ES-I3 (cell line): Measurements from ENCODE around the gene DCTD.

Source experiments
- H3K36me3 ChIP-seq: 2 replicates; pipeline ENCODE4 v1.6.1; 2013; ENCODE audit warnings: mild to moderate bottlenecking, low read length, control low read depth, moderate library complexity; ENCODE audit not compliant: insufficient read depth
- H3K4me1 ChIP-seq: 2 replicates; pipeline ENCODE4 v1.6.1; 2013; ENCODE audit warnings: mild to moderate bottlenecking, control low read depth, low read length; ENCODE audit not compliant: insufficient read depth
- H3K9ac ChIP-seq: 2 replicates; pipeline ENCODE4 v1.6.1; 2013; ENCODE audit warnings: low read depth, mild to moderate bottlenecking, low read length, moderate library complexity
- H3K9me3 ChIP-seq: 2 replicates; pipeline ENCODE4 v1.6.1; 2013; ENCODE audit warnings: mild to moderate bottlenecking, low read length, moderate library complexity; ENCODE audit not compliant: control insufficient read depth, insufficient read depth

Gene DCTD

DNA sequence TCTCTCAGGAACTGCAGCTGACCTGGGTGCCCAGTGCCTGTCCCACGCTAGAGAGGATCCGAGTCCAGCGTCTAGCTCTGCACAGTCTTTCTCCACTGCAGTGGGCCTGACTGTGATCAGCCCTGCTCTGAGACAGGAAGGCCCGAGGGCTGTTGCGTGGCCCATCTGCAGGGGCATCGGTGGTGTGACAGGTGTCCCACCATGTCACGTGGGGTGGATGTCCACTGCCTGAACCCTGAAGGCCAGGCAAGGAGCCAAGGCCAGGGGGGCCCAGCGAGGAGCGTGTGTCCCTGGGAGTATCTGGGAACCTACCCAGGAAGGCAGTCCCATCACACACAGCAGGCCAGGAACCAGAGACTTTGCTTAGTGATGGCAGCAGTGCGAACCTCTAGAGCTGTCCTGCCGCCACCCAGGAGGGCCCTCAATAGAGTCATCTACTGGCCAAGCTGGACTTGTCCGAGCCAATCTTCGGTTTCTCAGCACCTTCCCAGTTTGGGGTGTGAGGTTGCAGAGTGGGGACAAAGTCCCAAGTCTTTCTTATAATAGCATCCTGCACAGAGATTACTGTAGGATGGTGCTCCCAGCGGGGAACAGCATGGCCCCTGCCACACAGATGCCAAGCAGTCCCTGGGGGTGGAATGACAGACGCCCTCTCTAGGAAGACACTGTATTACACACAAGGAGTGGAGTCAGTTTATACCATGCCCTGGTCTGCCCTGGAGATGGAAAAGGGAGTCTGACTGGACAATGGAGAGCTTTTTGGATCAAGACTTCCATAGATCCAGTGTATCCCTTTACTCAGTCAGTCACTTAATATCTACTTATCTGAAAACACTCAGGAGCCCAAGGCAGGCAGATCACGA is 38.3 kb downstream of the DCTD start:
- no peaks in the 10 kb centered on the region for H3K36me3 ChIP-seq
- no peak overlapping the region for H3K9ac ChIP-seq
- H3K9me3 ChIP-seq, result peaks cover 8% of the 10 kb centered on the region; the same call in 1 of the 2 replicates
- H3K4me1 ChIP-seq, result no peaks in the 10 kb centered on the region

- Histone ChIP-seq H3K9me3 (no peaks in the 10 kb centered on the region), H3K4me1 (no peaks in the 10 kb centered on the region), H3K36me3 (no peaks in the 10 kb centered on the region), H3K9ac (no peak overlapping the region)
Observed at GRCh38 chr4:182877326-182877883, 39.8 kb downstream of the DCTD start.

GRCh38 chr4:182876427-182876826 is 40.8 kb downstream of the DCTD start:
- no peak overlapping the region for H3K9ac ChIP-seq
- H3K36me3 ChIP-seq, result no peaks in the 10 kb centered on the region
- no peaks in the 10 kb centered on the region for H3K4me1 ChIP-seq
- no peaks in the 10 kb centered on the region for H3K9me3 ChIP-seq

DNA sequence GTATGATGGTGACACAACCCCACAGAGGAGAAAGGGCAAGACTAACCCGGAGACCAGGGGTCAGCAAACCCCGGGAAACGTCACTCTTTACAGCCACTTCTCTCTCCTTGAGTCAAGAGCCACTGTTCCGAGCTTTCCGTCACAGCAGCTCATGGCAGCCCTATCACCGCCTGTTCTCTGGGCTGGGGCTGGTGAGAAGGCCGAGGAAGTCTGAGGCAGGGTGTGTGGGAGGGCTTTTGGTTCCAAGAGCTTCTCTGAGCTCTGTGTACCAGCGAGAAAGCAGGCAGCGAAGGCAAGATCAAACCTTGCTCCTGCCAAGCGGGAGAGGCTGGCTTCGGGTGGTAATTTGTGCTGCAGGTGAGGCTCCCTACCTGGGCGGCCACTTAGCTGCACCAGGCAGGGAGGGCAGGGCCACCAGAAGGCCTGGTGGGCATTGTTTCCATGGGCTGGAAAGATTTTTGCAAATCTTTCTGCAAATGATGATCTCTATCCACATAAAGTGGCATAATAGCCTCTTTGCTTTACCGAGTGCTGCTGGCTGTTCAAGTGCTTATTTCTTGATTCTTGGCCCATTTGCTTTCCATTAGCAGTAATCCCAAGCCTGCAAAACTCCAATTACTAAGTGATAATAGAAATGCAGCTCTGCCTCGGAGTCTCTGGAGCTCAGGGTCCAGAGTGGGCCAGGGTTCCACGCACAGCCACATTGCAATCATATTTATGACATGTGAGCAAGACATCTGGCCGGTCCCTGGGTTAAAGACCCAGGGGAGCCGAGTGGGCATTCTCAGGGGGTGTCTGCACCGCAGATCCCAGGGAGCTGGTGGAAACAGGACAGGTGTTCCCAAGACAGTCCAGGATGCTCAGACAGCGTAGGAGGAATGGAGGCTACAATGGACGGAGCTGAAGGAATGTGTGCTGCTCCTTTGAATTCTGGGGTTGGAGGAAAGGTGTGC is 41.5 kb downstream of the DCTD start:
- Histone ChIP-seq H3K9me3 (no peaks in the 10 kb centered on the region), H3K4me1 (no peaks in the 10 kb centered on the region), H3K9ac (no peak overlapping the region), H3K36me3 (no peaks in the 10 kb centered on the region)

- H3K4me1 ChIP-seq, result no peaks in the 10 kb centered on the region
- H3K9me3 ChIP-seq, result no peaks in the 10 kb centered on the region
- H3K9ac ChIP-seq, result no peak overlapping the region
- H3K36me3 ChIP-seq, result no peaks in the 10 kb centered on the region
Observed at GRCh38 chr4:182874797-182875345, 42.3 kb downstream of the DCTD start.

GRCh38 chr4:182874304-182874751 is 42.9 kb downstream of the DCTD start:
- no peaks in the 10 kb centered on the region for H3K36me3 ChIP-seq
- H3K9ac ChIP-seq, result no peak overlapping the region
- no peaks in the 10 kb centered on the region for H3K4me1 ChIP-seq
- no peaks in the 10 kb centered on the region for H3K9me3 ChIP-seq

DNA sequence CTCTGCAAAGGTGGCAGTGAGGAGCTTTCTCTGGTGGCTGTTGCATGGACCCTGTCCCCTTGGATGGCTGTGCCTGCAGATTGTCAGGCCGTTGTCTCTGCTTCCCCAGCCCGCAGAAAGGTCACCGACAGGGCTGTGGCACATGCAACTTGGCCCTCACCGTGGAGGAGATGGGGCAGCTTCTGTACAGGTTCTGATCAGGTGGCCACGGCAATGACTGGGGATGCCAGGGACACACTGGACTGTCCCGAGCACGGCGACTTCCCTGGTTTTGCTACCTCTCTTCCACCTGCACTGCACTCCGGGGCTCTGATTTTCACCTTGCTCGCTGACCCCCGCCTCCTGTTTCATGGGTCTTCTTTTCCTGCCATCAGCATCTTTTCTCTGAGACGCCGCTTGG is 43.5 kb downstream of the DCTD start:
- no peaks in the 10 kb centered on the region for H3K4me1 ChIP-seq
- no peak overlapping the region for H3K9ac ChIP-seq
- H3K9me3 ChIP-seq, result no peaks in the 10 kb centered on the region
- no peaks in the 10 kb centered on the region for H3K36me3 ChIP-seq

DNA sequence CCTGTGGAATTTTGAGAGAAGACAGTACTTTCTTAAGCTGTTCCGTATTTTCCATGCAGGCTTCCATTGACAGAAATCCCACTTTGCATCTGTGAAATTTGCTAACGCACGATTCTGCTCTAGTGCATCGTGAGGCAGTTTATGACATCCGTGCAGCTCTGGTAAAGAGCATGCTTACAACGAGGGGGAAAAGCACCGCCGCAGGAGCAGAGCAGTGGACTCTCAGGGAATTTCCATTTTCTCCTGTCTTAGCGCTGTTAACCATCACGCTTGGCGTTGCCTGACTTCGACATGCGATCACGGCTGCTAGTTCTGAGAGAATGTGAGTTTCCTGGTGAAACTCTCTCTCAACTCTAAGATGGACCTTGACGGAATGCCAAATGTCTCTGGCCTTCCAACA is 43.9 kb downstream of the DCTD start:
- no peaks in the 10 kb centered on the region for H3K9me3 ChIP-seq
- no peaks in the 10 kb centered on the region for H3K36me3 ChIP-seq
- no peaks in the 10 kb centered on the region for H3K4me1 ChIP-seq
- no peak overlapping the region for H3K9ac ChIP-seq

- no peaks in the 10 kb centered on the region for H3K4me1 ChIP-seq
- no peaks in the 10 kb centered on the region for H3K9me3 ChIP-seq
- H3K9ac ChIP-seq, result no peak overlapping the region
- H3K36me3 ChIP-seq, result no peaks in the 10 kb centered on the region
Observed at GRCh38 chr4:182872886-182873285, 44.3 kb downstream of the DCTD start.

GRCh38 chr4:182871616-182872015 is 45.6 kb downstream of the DCTD start:
- Histone ChIP-seq H3K9me3 (no peaks in the 10 kb centered on the region), H3K4me1 (peaks cover 6% of the 10 kb centered on the region; the same call in 1 of the 2 replicates)

GRCh38 chr4:182869697-182870096 is 47.5 kb downstream of the DCTD start:
- Histone ChIP-seq H3K4me1 (peaks cover 17% of the 10 kb centered on the region), H3K9ac (no peak overlapping the region), H3K9me3 (no peaks in the 10 kb centered on the region), H3K36me3 (no peaks in the 10 kb centered on the region)

More at GRCh38 chr4:182871616-182872015, 45.6 kb downstream of the DCTD start:
- Histone ChIP-seq H3K36me3 (no peaks in the 10 kb centered on the region), H3K9ac (no peak overlapping the region)

GRCh38 chr4:182866746-182867145 is 50.4 kb downstream of the DCTD start:
- peaks cover 32% of the 10 kb centered on the region for H3K4me1 ChIP-seq
- H3K9me3 ChIP-seq, result no peaks in the 10 kb centered on the region
- no peak overlapping the region for H3K9ac ChIP-seq
- H3K36me3 ChIP-seq, result no peaks in the 10 kb centered on the region

DNA sequence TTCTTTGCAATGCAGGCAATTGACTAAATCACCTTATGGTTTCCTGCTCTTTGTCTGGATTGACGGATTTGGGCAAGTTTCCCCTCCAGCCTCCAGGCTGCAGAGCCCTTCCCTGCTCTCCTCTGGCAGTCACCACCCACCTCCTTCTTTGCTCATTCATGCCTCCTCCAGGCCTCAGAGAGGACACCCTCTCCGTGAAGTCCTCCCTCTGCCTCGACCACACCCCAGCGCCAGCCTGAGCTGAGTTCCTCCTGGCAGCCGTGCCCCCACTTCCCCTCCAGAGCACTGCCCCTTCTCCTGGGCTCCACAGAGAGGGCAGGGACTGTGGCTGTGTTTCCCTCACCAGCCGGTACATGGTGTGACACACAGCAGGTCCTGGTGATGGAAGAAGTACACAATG is 53.7 kb downstream of the DCTD start:
- no peak overlapping the region for H3K9ac ChIP-seq
- no peaks in the 10 kb centered on the region for H3K36me3 ChIP-seq
- no peaks in the 10 kb centered on the region for H3K9me3 ChIP-seq
- H3K4me1 ChIP-seq, result peaks cover 34% of the 10 kb centered on the region

- H3K9ac ChIP-seq, result no peak overlapping the region
Observed at GRCh38 chr4:182862921-182863320, 54.3 kb downstream of the DCTD start.

More at GRCh38 chr4:182862921-182863320, 54.3 kb downstream of the DCTD start:
- peaks cover 34% of the 10 kb centered on the region for H3K4me1 ChIP-seq
- no peaks in the 10 kb centered on the region for H3K36me3 ChIP-seq
- no peaks in the 10 kb centered on the region for H3K9me3 ChIP-seq
